HEK293 (cell line): Measurements from ENCODE around the gene MXI1.
A peak's percentile ranks its signal among the peaks of the same experiment; 100 is the strongest.

Experiments
- HOXD13 ChIP-seq: sonication (generic); formaldehyde crosslinking; IDR thresholded peaks from 2 replicates; pipeline ENCODE4 v1.8.0; 2022; ENCODE audit warnings: missing genetic modification reagents, borderline replicate concordance
- KLF10 ChIP-seq: fragments of 450-650 bp; IDR thresholded peaks from 2 replicates; pipeline ENCODE4 v1.5.1; 2018; ENCODE audit warnings: missing biosample characterization, mild to moderate bottlenecking, missing genetic modification characterization
- KLF7 ChIP-seq: fragments of 450-650 bp; formaldehyde crosslinking; IDR thresholded peaks from 2 replicates; pipeline ENCODE4 v1.5.1; 2016; ENCODE audit warnings: missing biosample characterization, missing genetic modification characterization, borderline replicate concordance
- OVOL3 ChIP-seq: fragments of 450-650 bp; formaldehyde crosslinking; IDR thresholded peaks from 2 replicates; pipeline ENCODE4 v1.5.1; 2016; ENCODE audit warnings: missing biosample characterization, missing genetic modification characterization
- SP7 ChIP-seq: fragments of 450-650 bp; formaldehyde crosslinking; IDR thresholded peaks from 2 replicates; pipeline ENCODE4 v1.5.1; 2016; ENCODE audit warnings: missing biosample characterization, missing genetic modification characterization
- YY1 ChIP-seq: fragments of 450-650 bp; formaldehyde crosslinking; IDR thresholded peaks from 2 replicates; pipeline ENCODE4 v1.5.1; 2018; ENCODE audit warnings: missing biosample characterization, missing genetic modification characterization
- ZBTB20 ChIP-seq: fragments of 450-650 bp; formaldehyde crosslinking; IDR thresholded peaks from 2 replicates; pipeline ENCODE4 v1.5.1; 2016; ENCODE audit warnings: missing biosample characterization, missing genetic modification characterization
- ZNF10 ChIP-seq: fragments of 450-650 bp; formaldehyde crosslinking; IDR thresholded peaks from 2 replicates; pipeline ENCODE4 v1.5.1; 2017; ENCODE audit warnings: missing biosample characterization, missing genetic modification characterization
- ZNF202 ChIP-seq: fragments of 450-650 bp; formaldehyde crosslinking; IDR thresholded peaks from 2 replicates; pipeline ENCODE4 v1.5.1; 2016; ENCODE audit warnings: missing biosample characterization, missing genetic modification characterization, borderline replicate concordance
- ZNF221 ChIP-seq: fragments of 450-650 bp; formaldehyde crosslinking; IDR thresholded peaks from 2 replicates; pipeline ENCODE4 v1.5.1; 2017; ENCODE audit warnings: missing biosample characterization, missing genetic modification characterization, borderline replicate concordance
- ZNF311 ChIP-seq: fragments of 450-650 bp; formaldehyde crosslinking; IDR thresholded peaks from 2 replicates; pipeline ENCODE4 v1.5.1; 2017; ENCODE audit warnings: missing biosample characterization, missing genetic modification characterization, borderline replicate concordance
- ZNF561 ChIP-seq: fragments of 450-650 bp; IDR thresholded peaks from 2 replicates; pipeline ENCODE4 v1.5.1; 2018; ENCODE audit warnings: missing biosample characterization, missing genetic modification characterization, borderline replicate concordance
- ZNF585B ChIP-seq: fragments of 450-650 bp; formaldehyde crosslinking; IDR thresholded peaks from 2 replicates; pipeline ENCODE4 v1.5.1; 2016; ENCODE audit warnings: missing biosample characterization, missing genetic modification characterization
- ZNF596 ChIP-seq: fragments of 450-650 bp; IDR thresholded peaks from 2 replicates; pipeline ENCODE4 v1.5.0; 2018; ENCODE audit warnings: missing biosample characterization, mild to moderate bottlenecking, missing genetic modification characterization, moderate library complexity
- ZNF747 ChIP-seq: fragments of 450-650 bp; formaldehyde crosslinking; IDR thresholded peaks from 2 replicates; pipeline ENCODE4 v1.5.1; 2016; ENCODE audit warnings: missing biosample characterization, missing genetic modification characterization
- ZNF843 ChIP-seq: fragments of 450-650 bp; formaldehyde crosslinking; IDR thresholded peaks from 2 replicates; pipeline ENCODE4 v1.5.1; 2016; ENCODE audit warnings: missing biosample characterization, missing genetic modification characterization
- ZSCAN16 ChIP-seq: fragments of 450-650 bp; formaldehyde crosslinking; IDR thresholded peaks from 2 replicates; pipeline ENCODE4 v1.5.1; 2016; ENCODE audit warnings: missing biosample characterization, missing genetic modification characterization
- ZSCAN30 ChIP-seq: fragments of 450-650 bp; IDR thresholded peaks from 2 replicates; pipeline ENCODE4 v1.5.1; 2018; ENCODE audit warnings: missing biosample characterization, mild to moderate bottlenecking, missing genetic modification characterization, moderate library complexity
- TF ChIP-seq, protein P1 (sequence below): fragments of 450-650 bp; formaldehyde crosslinking; IDR thresholded peaks from 2 replicates; pipeline ENCODE4 v1.5.1; 2016; ENCODE audit warnings: missing biosample characterization, missing genetic modification characterization
- TF ChIP-seq, protein P2 (sequence below): fragments of 450-650 bp; IDR thresholded peaks from 2 replicates; pipeline ENCODE4 v1.5.1; 2018; ENCODE audit warnings: missing biosample characterization, mild to moderate bottlenecking, missing genetic modification characterization
- TF ChIP-seq, protein P3 (sequence below): fragments of 450-650 bp; formaldehyde crosslinking; IDR thresholded peaks from 2 replicates; pipeline ENCODE4 v1.5.1; 2017; ENCODE audit warnings: missing biosample characterization, missing genetic modification characterization
- TF ChIP-seq, protein P4 (sequence below): fragments of 450-650 bp; formaldehyde crosslinking; IDR thresholded peaks from 2 replicates; pipeline ENCODE4 v1.5.1; 2016; ENCODE audit warnings: missing biosample characterization, missing genetic modification characterization
- TF ChIP-seq, protein P5 (sequence below): fragments of 450-650 bp; formaldehyde crosslinking; IDR thresholded peaks from 2 replicates; pipeline ENCODE4 v1.5.1; 2016; ENCODE audit warnings: missing biosample characterization, missing genetic modification characterization, borderline replicate concordance
- TF ChIP-seq, protein P6 (sequence below): fragments of 450-650 bp; formaldehyde crosslinking; IDR thresholded peaks from 2 replicates; pipeline ENCODE4 v1.5.1; 2016; ENCODE audit warnings: missing biosample characterization, missing genetic modification characterization
- TF ChIP-seq, protein P7 (sequence below): fragments of 450-650 bp; formaldehyde crosslinking; IDR thresholded peaks from 2 replicates; pipeline ENCODE4 v1.5.1; 2016; ENCODE audit warnings: missing biosample characterization, missing genetic modification characterization

The MXI1 gene

DNA sequence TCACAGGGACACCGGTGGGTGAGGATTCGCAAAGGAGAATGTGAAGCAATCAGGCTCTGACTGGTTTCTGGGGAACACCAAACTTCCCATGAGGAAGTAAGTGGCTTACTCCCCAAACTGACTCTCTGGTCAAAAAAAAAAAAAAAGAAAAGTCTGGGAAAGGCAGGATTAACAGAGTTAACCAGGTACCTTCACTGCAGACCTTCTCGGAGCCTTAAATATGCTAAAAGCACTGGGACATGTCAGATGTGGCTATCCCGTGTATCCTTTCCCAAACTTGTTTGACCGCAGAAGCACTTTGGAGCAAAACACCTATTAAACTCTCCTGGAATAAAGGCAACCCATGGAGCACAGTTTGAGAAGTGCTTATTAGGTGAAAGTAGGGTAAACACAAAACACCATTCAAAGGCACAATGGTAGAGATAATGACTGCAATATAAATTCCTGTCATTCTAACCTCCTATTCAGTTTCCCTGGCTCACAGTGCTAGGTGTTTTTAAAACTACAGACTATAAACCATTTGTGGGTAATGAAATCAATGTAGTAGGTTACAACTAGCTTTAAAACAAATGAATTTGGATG lies 44.1 kb upstream of the MXI1 start (continued):
- TF ChIP-seq, protein P1, sequence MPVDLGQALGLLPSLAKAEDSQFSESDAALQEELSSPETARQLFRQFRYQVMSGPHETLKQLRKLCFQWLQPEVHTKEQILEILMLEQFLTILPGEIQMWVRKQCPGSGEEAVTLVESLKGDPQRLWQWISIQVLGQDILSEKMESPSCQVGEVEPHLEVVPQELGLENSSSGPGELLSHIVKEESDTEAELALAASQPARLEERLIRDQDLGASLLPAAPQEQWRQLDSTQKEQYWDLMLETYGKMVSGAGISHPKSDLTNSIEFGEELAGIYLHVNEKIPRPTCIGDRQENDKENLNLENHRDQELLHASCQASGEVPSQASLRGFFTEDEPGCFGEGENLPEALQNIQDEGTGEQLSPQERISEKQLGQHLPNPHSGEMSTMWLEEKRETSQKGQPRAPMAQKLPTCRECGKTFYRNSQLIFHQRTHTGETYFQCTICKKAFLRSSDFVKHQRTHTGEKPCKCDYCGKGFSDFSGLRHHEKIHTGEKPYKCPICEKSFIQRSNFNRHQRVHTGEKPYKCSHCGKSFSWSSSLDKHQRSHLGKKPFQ (tag by site-specific recombination): peak; percentile 83
- TF ChIP-seq ZNF10 (tag by site-specific recombination): 0 out of 2 replicates have a peak, but pooled peaks have one; percentile 41
- peak; percentile 96 for TF ChIP-seq ZNF843 (tag by site-specific recombination)
- peak; percentile 79; the same call in 1 of the 2 replicates for TF ChIP-seq HOXD13
- TF ChIP-seq OVOL3 (tag by site-specific recombination): peak; percentile 78
- peak; percentile 63; the same call in 1 of the 2 replicates for TF ChIP-seq ZNF596 (tag by site-specific recombination)
- TF ChIP-seq ZSCAN30 (tag by site-specific recombination): peak; percentile 91; the same call in 1 of the 2 replicates
- no peak for TF ChIP-seq ZNF747 (tag by site-specific recombination)
- TF ChIP-seq SP7: peak; percentile 99
- TF ChIP-seq YY1: peak; percentile 27; the same call in 1 of the 2 replicates
- TF ChIP-seq, protein P2, sequence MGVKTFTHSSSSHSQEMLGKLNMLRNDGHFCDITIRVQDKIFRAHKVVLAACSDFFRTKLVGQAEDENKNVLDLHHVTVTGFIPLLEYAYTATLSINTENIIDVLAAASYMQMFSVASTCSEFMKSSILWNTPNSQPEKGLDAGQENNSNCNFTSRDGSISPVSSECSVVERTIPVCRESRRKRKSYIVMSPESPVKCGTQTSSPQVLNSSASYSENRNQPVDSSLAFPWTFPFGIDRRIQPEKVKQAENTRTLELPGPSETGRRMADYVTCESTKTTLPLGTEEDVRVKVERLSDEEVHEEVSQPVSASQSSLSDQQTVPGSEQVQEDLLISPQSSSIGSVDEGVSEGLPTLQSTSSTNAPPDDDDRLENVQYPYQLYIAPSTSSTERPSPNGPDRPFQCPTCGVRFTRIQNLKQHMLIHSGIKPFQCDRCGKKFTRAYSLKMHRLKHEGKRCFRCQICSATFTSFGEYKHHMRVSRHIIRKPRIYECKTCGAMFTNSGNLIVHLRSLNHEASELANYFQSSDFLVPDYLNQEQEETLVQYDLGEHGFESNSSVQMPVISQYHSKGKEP (tag by site-specific recombination): peak; percentile 82
- TF ChIP-seq ZNF311 (tag by site-specific recombination): no peak
- TF ChIP-seq, protein P3, sequence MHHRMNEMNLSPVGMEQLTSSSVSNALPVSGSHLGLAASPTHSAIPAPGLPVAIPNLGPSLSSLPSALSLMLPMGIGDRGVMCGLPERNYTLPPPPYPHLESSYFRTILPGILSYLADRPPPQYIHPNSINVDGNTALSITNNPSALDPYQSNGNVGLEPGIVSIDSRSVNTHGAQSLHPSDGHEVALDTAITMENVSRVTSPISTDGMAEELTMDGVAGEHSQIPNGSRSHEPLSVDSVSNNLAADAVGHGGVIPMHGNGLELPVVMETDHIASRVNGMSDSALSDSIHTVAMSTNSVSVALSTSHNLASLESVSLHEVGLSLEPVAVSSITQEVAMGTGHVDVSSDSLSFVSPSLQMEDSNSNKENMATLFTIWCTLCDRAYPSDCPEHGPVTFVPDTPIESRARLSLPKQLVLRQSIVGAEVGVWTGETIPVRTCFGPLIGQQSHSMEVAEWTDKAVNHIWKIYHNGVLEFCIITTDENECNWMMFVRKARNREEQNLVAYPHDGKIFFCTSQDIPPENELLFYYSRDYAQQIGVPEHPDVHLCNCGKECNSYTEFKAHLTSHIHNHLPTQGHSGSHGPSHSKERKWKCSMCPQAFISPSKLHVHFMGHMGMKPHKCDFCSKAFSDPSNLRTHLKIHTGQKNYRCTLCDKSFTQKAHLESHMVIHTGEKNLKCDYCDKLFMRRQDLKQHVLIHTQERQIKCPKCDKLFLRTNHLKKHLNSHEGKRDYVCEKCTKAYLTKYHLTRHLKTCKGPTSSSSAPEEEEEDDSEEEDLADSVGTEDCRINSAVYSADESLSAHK (tag by site-specific recombination): peak; percentile 93
- TF ChIP-seq, protein P4, sequence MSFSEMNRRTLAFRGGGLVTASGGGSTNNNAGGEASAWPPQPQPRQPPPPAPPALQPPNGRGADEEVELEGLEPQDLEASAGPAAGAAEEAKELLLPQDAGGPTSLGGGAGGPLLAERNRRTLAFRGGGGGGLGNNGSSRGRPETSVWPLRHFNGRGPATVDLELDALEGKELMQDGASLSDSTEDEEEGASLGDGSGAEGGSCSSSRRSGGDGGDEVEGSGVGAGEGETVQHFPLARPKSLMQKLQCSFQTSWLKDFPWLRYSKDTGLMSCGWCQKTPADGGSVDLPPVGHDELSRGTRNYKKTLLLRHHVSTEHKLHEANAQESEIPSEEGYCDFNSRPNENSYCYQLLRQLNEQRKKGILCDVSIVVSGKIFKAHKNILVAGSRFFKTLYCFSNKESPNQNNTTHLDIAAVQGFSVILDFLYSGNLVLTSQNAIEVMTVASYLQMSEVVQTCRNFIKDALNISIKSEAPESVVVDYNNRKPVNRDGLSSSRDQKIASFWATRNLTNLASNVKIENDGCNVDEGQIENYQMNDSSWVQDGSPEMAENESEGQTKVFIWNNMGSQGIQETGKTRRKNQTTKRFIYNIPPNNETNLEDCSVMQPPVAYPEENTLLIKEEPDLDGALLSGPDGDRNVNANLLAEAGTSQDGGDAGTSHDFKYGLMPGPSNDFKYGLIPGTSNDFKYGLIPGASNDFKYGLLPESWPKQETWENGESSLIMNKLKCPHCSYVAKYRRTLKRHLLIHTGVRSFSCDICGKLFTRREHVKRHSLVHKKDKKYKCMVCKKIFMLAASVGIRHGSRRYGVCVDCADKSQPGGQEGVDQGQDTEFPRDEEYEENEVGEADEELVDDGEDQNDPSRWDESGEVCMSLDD (tag by site-specific recombination): no peak
- TF ChIP-seq, protein P5, sequence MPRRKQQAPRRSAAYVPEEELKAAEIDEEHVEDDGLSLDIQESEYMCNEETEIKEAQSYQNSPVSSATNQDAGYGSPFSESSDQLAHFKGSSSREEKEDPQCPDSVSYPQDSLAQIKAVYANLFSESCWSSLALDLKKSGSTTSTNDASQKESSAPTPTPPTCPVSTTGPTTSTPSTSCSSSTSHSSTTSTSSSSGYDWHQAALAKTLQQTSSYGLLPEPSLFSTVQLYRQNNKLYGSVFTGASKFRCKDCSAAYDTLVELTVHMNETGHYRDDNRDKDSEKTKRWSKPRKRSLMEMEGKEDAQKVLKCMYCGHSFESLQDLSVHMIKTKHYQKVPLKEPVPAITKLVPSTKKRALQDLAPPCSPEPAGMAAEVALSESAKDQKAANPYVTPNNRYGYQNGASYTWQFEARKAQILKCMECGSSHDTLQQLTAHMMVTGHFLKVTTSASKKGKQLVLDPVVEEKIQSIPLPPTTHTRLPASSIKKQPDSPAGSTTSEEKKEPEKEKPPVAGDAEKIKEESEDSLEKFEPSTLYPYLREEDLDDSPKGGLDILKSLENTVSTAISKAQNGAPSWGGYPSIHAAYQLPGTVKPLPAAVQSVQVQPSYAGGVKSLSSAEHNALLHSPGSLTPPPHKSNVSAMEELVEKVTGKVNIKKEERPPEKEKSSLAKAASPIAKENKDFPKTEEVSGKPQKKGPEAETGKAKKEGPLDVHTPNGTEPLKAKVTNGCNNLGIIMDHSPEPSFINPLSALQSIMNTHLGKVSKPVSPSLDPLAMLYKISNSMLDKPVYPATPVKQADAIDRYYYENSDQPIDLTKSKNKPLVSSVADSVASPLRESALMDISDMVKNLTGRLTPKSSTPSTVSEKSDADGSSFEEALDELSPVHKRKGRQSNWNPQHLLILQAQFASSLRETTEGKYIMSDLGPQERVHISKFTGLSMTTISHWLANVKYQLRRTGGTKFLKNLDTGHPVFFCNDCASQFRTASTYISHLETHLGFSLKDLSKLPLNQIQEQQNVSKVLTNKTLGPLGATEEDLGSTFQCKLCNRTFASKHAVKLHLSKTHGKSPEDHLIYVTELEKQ: peak; percentile 71
- TF ChIP-seq ZNF561 (tag by site-specific recombination): peak; percentile 94
- TF ChIP-seq ZNF221 (tag by site-specific recombination): no peak
- no peak for TF ChIP-seq ZNF202 (tag by site-specific recombination)
- TF ChIP-seq KLF7: peak; percentile 23; the same call in 1 of the 2 replicates
- TF ChIP-seq, protein P6, sequence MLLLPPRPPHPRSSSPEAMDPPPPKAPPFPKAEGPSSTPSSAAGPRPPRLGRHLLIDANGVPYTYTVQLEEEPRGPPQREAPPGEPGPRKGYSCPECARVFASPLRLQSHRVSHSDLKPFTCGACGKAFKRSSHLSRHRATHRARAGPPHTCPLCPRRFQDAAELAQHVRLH (tag by site-specific recombination): peak; percentile 95
- TF ChIP-seq, protein P7, sequence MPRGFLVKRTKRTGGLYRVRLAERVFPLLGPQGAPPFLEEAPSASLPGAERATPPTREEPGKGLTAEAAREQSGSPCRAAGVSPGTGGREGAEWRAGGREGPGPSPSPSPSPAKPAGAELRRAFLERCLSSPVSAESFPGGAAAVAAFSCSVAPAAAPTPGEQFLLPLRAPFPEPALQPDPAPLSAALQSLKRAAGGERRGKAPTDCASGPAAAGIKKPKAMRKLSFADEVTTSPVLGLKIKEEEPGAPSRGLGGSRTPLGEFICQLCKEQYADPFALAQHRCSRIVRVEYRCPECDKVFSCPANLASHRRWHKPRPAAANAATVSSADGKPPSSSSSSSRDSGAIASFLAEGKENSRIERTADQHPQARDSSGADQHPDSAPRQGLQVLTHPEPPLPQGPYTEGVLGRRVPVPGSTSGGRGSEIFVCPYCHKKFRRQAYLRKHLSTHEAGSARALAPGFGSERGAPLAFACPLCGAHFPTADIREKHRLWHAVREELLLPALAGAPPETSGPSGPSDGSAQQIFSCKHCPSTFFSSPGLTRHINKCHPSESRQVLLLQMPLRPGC (tag by site-specific recombination): peak; percentile 83
- TF ChIP-seq KLF10 (tag by site-specific recombination): 0 out of 2 replicates have a peak, but pooled peaks have one; percentile 47
- no peak for TF ChIP-seq ZNF585B
- TF ChIP-seq ZSCAN16 (tag by site-specific recombination): peak; percentile 32; the same call in 1 of the 2 replicates
- TF ChIP-seq ZBTB20 (tag by site-specific recombination): peak; percentile 87
